ENCODE measurements around the gene ADAP2.
"Not testable (repeated sequence)": the region's sequence is repeated elsewhere in the genome, so short reads cannot be mapped to it uniquely, and the experiment has no call there.

The ADAP2 gene

GRCh38 chr17:30950669-30951399 lies 29.1 kb downstream of the ADAP2 start:
- TF ChIP-seq POLR2A (IDR thresholded peaks at IDR 0.05; ENCODE audit: low read depth, low read length), result no peak
- no peak for TF ChIP-seq PAX5 (IDR thresholded peaks at IDR 0.05; ENCODE audit: insufficient read depth, low read length, severe bottlenecking)
- no peak for TF ChIP-seq POU2F2 (IDR thresholded peaks at IDR 0.05; ENCODE audit: low read depth, low read length)
- TF ChIP-seq POLR2AphosphoS5 (IDR thresholded peaks at IDR 0.05; ENCODE audit: low read depth, low read length), result no peak
- no peak for TF ChIP-seq TAF1 (IDR thresholded peaks at IDR 0.05; ENCODE audit: low read depth, low read length)
- TF ChIP-seq SPI1 (IDR thresholded peaks at IDR 0.05; ENCODE audit: low read depth, low read length), result no peak
- DNase-seq (ENCODE audit: insufficient read length, low spot score) (no peak), FAIRE-seq (peak; percentile 48)

- TF ChIP-seq POU2F2 (IDR thresholded peaks at IDR 0.05; ENCODE audit: low read depth, low read length) (no peak), SPI1 (IDR thresholded peaks at IDR 0.05; ENCODE audit: low read depth, low read length) (no peak), POLR2A (IDR thresholded peaks at IDR 0.05; ENCODE audit: low read depth, low read length) (no peak), PAX5 (IDR thresholded peaks at IDR 0.05; ENCODE audit: insufficient read depth, low read length, severe bottlenecking) (no peak), POLR2AphosphoS5 (IDR thresholded peaks at IDR 0.05; ENCODE audit: low read depth, low read length) (no peak), TAF1 (IDR thresholded peaks at IDR 0.05; ENCODE audit: low read depth, low read length) (no peak)
- FAIRE-seq (peak; percentile 64), DNase-seq (ENCODE audit: insufficient read length, low spot score) (no peak)
These were observed 31.1 kb downstream of the ADAP2 start for GRCh38 chr17:30952638-30953393.

GRCh38 chr17:30954046-30954830 lies 32.5 kb downstream of the ADAP2 start:
- FAIRE-seq, result peak; percentile 50
- no peak for TF ChIP-seq POLR2AphosphoS5 (IDR thresholded peaks at IDR 0.05; ENCODE audit: low read depth, low read length)
- no peak for TF ChIP-seq SPI1 (IDR thresholded peaks at IDR 0.05; ENCODE audit: low read depth, low read length)
- TF ChIP-seq TAF1 (IDR thresholded peaks at IDR 0.05; ENCODE audit: low read depth, low read length), result no peak
- no peak for TF ChIP-seq PAX5 (IDR thresholded peaks at IDR 0.05; ENCODE audit: insufficient read depth, low read length, severe bottlenecking)
- no peak for TF ChIP-seq POLR2A (IDR thresholded peaks at IDR 0.05; ENCODE audit: low read depth, low read length)
- TF ChIP-seq POU2F2 (IDR thresholded peaks at IDR 0.05; ENCODE audit: low read depth, low read length), result no peak
- no peak for DNase-seq (ENCODE audit: insufficient read length, low spot score)

GRCh38 chr17:30956764-30957374 lies 35.1 kb downstream of the ADAP2 start:
- TF ChIP-seq POLR2AphosphoS5 (IDR thresholded peaks at IDR 0.05; ENCODE audit: low read depth, low read length), result no peak
- no peak for TF ChIP-seq PAX5 (IDR thresholded peaks at IDR 0.05; ENCODE audit: insufficient read depth, low read length, severe bottlenecking)
- TF ChIP-seq POLR2A (IDR thresholded peaks at IDR 0.05; ENCODE audit: low read depth, low read length), result no peak
- no peak for TF ChIP-seq SPI1 (IDR thresholded peaks at IDR 0.05; ENCODE audit: low read depth, low read length)
- no peak for TF ChIP-seq POU2F2 (IDR thresholded peaks at IDR 0.05; ENCODE audit: low read depth, low read length)
- no peak for TF ChIP-seq TAF1 (IDR thresholded peaks at IDR 0.05; ENCODE audit: low read depth, low read length)
- FAIRE-seq, result peak; percentile 5

GRCh38 chr17:30957741-30958140 lies 36.0 kb downstream of the ADAP2 start:
- DNase-seq (ENCODE audit: insufficient read length, low spot score) (no peak), FAIRE-seq (no peak)
- TF ChIP-seq PAX5 (IDR thresholded peaks at IDR 0.05; ENCODE audit: insufficient read depth, low read length, severe bottlenecking) (no peak), POU2F2 (IDR thresholded peaks at IDR 0.05; ENCODE audit: low read depth, low read length) (no peak), POLR2AphosphoS5 (IDR thresholded peaks at IDR 0.05; ENCODE audit: low read depth, low read length) (no peak), SPI1 (IDR thresholded peaks at IDR 0.05; ENCODE audit: low read depth, low read length) (no peak), TAF1 (IDR thresholded peaks at IDR 0.05; ENCODE audit: low read depth, low read length) (no peak), POLR2A (IDR thresholded peaks at IDR 0.05; ENCODE audit: low read depth, low read length) (no peak)

More at GRCh38 chr17:30956764-30957374, 35.1 kb downstream of the ADAP2 start:
- DNase-seq (ENCODE audit: insufficient read length, low spot score), result no peak

- FAIRE-seq, result peak; percentile 82
- DNase-seq (ENCODE audit: insufficient read length, low spot score), result no peak
- TF ChIP-seq SPI1 (IDR thresholded peaks at IDR 0.05; ENCODE audit: low read depth, low read length) (peak; percentile 97), POLR2AphosphoS5 (IDR thresholded peaks at IDR 0.05; ENCODE audit: low read depth, low read length) (no peak)
These were observed 36.4 kb downstream of the ADAP2 start for GRCh38 chr17:30958187-30958586.

GRCh38 chr17:30961209-30962188 lies 39.8 kb downstream of the ADAP2 start:
- DNase-seq (ENCODE audit: insufficient read length, low spot score), result no peak
- TF ChIP-seq TAF1 (IDR thresholded peaks at IDR 0.05; ENCODE audit: low read depth, low read length) (no peak), POLR2A (IDR thresholded peaks at IDR 0.05; ENCODE audit: low read depth, low read length) (no peak), SPI1 (IDR thresholded peaks at IDR 0.05; ENCODE audit: low read depth, low read length) (no peak), PAX5 (IDR thresholded peaks at IDR 0.05; ENCODE audit: insufficient read depth, low read length, severe bottlenecking) (no peak), POLR2AphosphoS5 (IDR thresholded peaks at IDR 0.05; ENCODE audit: low read depth, low read length) (no peak), POU2F2 (IDR thresholded peaks at IDR 0.05; ENCODE audit: low read depth, low read length) (peak; percentile 100)
- FAIRE-seq, result peak; percentile 98

- not testable (repeated sequence) for DNase-seq (ENCODE audit: insufficient read length, low spot score); FAIRE-seq
These were observed 42.6 kb downstream of the ADAP2 start for GRCh38 chr17:30964312-30964711.
